ENCODE results near the gene CSMD2.

DNA sequence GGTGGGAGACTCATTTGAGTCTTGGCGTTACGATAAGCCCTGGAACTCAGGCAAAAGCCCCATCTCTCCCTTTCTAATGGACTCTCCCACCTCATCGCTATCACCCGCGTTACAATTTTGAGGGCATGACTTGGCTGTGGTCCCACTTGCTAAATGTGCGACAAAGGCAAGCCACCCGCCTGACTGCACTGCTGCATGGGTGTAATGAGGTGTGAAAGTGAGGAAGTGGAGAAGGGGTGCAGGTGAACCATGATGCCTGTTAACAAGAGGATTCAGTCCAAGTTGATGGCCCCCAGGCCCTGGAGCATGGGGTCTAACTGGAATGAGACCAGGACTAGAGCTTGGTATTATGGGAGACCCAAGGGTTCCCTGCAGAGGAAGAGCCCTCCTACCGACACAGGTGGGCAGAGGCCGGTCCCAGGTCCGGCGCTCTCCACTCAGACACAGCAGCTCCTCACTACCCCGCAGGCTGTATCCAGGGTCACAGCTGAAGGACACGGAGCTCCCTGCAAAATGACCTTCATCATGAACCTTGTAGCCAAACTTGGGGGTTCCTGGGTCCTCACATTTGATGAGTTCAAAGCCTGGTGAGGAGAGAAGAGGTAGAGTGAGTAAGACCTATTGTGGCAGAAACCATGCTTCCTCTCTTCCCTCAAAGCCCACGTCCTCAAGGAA is 466.5 kb downstream of the CSMD2 start:
- TF ChIP-seq ZNF565 (CRISPR knock-in tag; conservative IDR thresholded peaks at IDR 0.05; ENCODE audit: low read depth): no peak
- no peak for TF ChIP-seq ZFP3 (CRISPR knock-in tag; IDR thresholded peaks at IDR 0.05)
- TF ChIP-seq, protein P1, sequence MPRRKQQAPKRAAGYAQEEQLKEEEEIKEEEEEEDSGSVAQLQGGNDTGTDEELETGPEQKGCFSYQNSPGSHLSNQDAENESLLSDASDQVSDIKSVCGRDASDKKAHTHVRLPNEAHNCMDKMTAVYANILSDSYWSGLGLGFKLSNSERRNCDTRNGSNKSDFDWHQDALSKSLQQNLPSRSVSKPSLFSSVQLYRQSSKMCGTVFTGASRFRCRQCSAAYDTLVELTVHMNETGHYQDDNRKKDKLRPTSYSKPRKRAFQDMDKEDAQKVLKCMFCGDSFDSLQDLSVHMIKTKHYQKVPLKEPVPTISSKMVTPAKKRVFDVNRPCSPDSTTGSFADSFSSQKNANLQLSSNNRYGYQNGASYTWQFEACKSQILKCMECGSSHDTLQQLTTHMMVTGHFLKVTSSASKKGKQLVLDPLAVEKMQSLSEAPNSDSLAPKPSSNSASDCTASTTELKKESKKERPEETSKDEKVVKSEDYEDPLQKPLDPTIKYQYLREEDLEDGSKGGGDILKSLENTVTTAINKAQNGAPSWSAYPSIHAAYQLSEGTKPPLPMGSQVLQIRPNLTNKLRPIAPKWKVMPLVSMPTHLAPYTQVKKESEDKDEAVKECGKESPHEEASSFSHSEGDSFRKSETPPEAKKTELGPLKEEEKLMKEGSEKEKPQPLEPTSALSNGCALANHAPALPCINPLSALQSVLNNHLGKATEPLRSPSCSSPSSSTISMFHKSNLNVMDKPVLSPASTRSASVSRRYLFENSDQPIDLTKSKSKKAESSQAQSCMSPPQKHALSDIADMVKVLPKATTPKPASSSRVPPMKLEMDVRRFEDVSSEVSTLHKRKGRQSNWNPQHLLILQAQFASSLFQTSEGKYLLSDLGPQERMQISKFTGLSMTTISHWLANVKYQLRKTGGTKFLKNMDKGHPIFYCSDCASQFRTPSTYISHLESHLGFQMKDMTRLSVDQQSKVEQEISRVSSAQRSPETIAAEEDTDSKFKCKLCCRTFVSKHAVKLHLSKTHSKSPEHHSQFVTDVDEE (CRISPR knock-in tag; IDR thresholded peaks at IDR 0.05): no peak

All from SK-N-SH treated with all-trans-retinoic acid at 6 μM for 48 hours (cell line).